GM12878 (cell line): ENCODE data around the gene SFXN2. TPM values are rescaled to one million over a fixed set of nuclear protein-coding genes. Genes with fewer than 3 reads are reported as not detected.

Experiments
- ATAC-seq: fragments of 200-7000 bp; cut with Tn5 transposase; 3 replicates; pipeline ENCODE4 v1.9.1; 2020; ENCODE audit warnings: mild to moderate bottlenecking, moderate library complexity
- BruUV-seq: library from RNA; stranded (reverse); fragments of 400-500 nt; replicated peaks from 2 replicates; lab custom pipeline; 2021; lab: Mats Ljungman, UMichigan
- CTCF ChIA-PET: fragments of 300-600 bp; sonication (Branson Sonifier 250); formaldehyde crosslinking; extraction: SDS; loops from one replicate; lab custom pipeline; 2021; ENCODE audit warnings: inconsistent platforms; lab: Yijun Ruan, JAX
- POLR2A ChIA-PET: fragments of 350-600 bp; formaldehyde crosslinking; extraction: SDS; loops from one replicate; lab custom pipeline; 2021; ENCODE audit warnings: inconsistent platforms; lab: Charles Lee
- RAD21 ChIA-PET: fragments of 300-600 bp; sonication (Branson Sonifier 250); formaldehyde crosslinking; loops from one replicate; lab custom pipeline; 2023; ENCODE audit warnings: antibody characterized with exemption; ENCODE audit not compliant: unreplicated experiment; lab: Charles Lee
- SMC1A ChIA-PET: fragments of 300-600 bp; sonication (Branson Sonifier 250); formaldehyde crosslinking; loops from one replicate; lab custom pipeline; 2023; ENCODE audit not compliant: unreplicated experiment, uncharacterized antibody; lab: Charles Lee
- DNase-seq: peaks from one replicate; pipeline ENCODE4 v3.0.0-alpha.2; 2011; ENCODE audit warnings: low read depth, low spot score
- FAIRE-seq: peaks from 3 replicates; lab custom pipeline; 2011; peaks lifted over from hg19 to GRCh38; lab: Jason Lieb, UNC
- H2AFZ ChIP-seq: 2 replicates; pipeline ENCODE4 v1.6.0; 2011; ENCODE audit warnings: low read depth, low read length, control low read depth; ENCODE audit not compliant: control insufficient read depth
- H3K27ac ChIP-seq: 2 replicates; pipeline ENCODE4 v1.5.1; 2011; ENCODE audit warnings: control low read depth; ENCODE audit not compliant: control insufficient read depth, insufficient read depth
- H3K27me3 ChIP-seq, 2 experiments: replicated peaks in 1 of 2; 2 replicates each; pipeline versions ENCODE4 v1.6.0 to v1.6.1; 2011; ENCODE audit warnings: low read length in 1 of 2; ENCODE audit not compliant: control insufficient read depth in 2 of 2, insufficient read depth in 2 of 2
- H3K36me3 ChIP-seq, 2 experiments: 2 replicates each; pipeline ENCODE4 v1.5.1; 2011; ENCODE audit warnings: low read length in 1 of 2; ENCODE audit not compliant: control insufficient read depth in 2 of 2, insufficient read depth in 2 of 2
- H3K4me1 ChIP-seq: 2 replicates; pipeline ENCODE4 v1.6.1; 2011; ENCODE audit warnings: mild to moderate bottlenecking, low read length, moderate library complexity, mixed read lengths; ENCODE audit not compliant: control insufficient read depth, insufficient read depth
- H3K4me2 ChIP-seq: 2 replicates; pipeline ENCODE4 v1.6.0; 2011; ENCODE audit warnings: control low read depth; ENCODE audit not compliant: control insufficient read depth, insufficient read depth
- H3K4me3 ChIP-seq: fragments of 200-600 bp; sonication (generic); 2 replicates; pipeline ENCODE4 v1.5.1; 2016
- H3K79me2 ChIP-seq: 2 replicates; pipeline ENCODE4 v1.6.0; 2011; ENCODE audit warnings: low read length; ENCODE audit not compliant: control insufficient read depth, insufficient read depth
- H3K9ac ChIP-seq: 2 replicates; pipeline ENCODE4 v1.8.0; 2011; ENCODE audit warnings: low read length, control low read depth, mixed read lengths; ENCODE audit not compliant: control insufficient read depth, insufficient read depth
- H3K9me3 ChIP-seq: replicated peaks from 3 replicates; pipeline ENCODE4 v1.5.1; 2011; ENCODE audit warnings: mild to moderate bottlenecking, low read length; ENCODE audit not compliant: control insufficient read depth, insufficient read depth
- H4K20me1 ChIP-seq: 2 replicates; pipeline ENCODE4 v1.6.0; 2011; ENCODE audit not compliant: control insufficient read depth, insufficient read depth
- CEBPB ChIP-seq, 2 experiments: fragments of 150-350 bp in 1 of 2; IDR thresholded peaks; 2 replicates each; pipeline ENCODE4 v1.6.1; 2012 to 2014; ENCODE audit warnings: low read depth in 2 of 2, low read length in 2 of 2, borderline replicate concordance in 1 of 2, inconsistent platforms in 1 of 2
- CREB1 ChIP-seq: IDR thresholded peaks from 2 replicates; pipeline ENCODE4 v1.6.1; 2012; ENCODE audit warnings: low read depth, mild to moderate bottlenecking, inconsistent platforms
- GATAD2B ChIP-seq: fragments of 450-650 bp; conservative IDR thresholded peaks from 2 replicates; pipeline ENCODE4 v1.6.1; 2017; ENCODE audit warnings: low read depth, mild to moderate bottlenecking, moderate library complexity
- IRF4 ChIP-seq: IDR thresholded peaks from 2 replicates; pipeline ENCODE4 v1.6.1; 2011; ENCODE audit warnings: low read depth, low read length
- NFXL1 ChIP-seq: fragments of 450-650 bp; IDR thresholded peaks from 2 replicates; pipeline ENCODE4 v1.6.1; 2017; ENCODE audit warnings: antibody characterized with exemption, mild to moderate bottlenecking, borderline replicate concordance
- ZNF24 ChIP-seq: fragments of 450-650 bp; IDR thresholded peaks from 2 replicates; pipeline ENCODE4 v1.6.1; 2017; ENCODE audit warnings: antibody characterized with exemption, mild to moderate bottlenecking
- WGBS: methylation state at CpG from one replicate; pipeline ENCODE4 v1.1.6; 2016; ENCODE audit warnings: low lambda C conversion rate; ENCODE audit not compliant: insufficient replicate concordance, insufficient coverage; ENCODE audit errors: missing lambda C conversion rate; 5-methylcytosine and 5-hydroxymethylcytosine counted together
- in situ Hi-C: fragments of 300-500 bp; cut with MboI; formaldehyde crosslinking; loops from 9 replicates; pipeline ENCODE4 v1.14.3; 2018; ENCODE audit warnings: mixed read lengths
- intact Hi-C: fragments of 100-400 bp; cut with micrococcal nuclease; formaldehyde crosslinking; loops from one replicate; pipeline ENCODE4 v1.14.2; 2022; ENCODE audit not compliant: unreplicated experiment
- polyA plus RNA-seq, 11 experiments: library from polyadenylated mRNA; depleted of rRNA in 4 of 11; unstranded in 6 of 11; stranded (reverse) in 5 of 11; fragments of >200 nt; fragmentation: Nextera tagmentation in 4 of 11; fragmentation: Illumina TruSeq in 1 of 11; extraction: Ambion mirVana in 4 of 11; extraction: Trizol in 1 of 11; gene quantifications; 1 replicate in 1 of 11; 2 replicates in 10 of 11; pipeline versions ENCODE4 v1.2.1 to v1.2.3, GENCODE V29; 2011 to 2016; ENCODE audit warnings: inconsistent platforms in 2 of 11, missing spikeins in 2 of 11, low read depth in 1 of 11
- total RNA-seq, 4 experiments: library from RNA; depleted of rRNA in 3 of 4; stranded (reverse); fragments of >200 nt in 3 of 4; fragmentation: Illumina TruSeq in 1 of 4; extraction: Trizol in 1 of 4; gene quantifications; 2 replicates each; pipeline versions ENCODE4 v1.2.1 to v1.2.3, GENCODE V29; 2013 to 2021
- TF ChIP-seq, protein P1 (sequence below): IDR thresholded peaks from 2 replicates; pipeline ENCODE4 v1.6.1; 2012; ENCODE audit warnings: low read length, inconsistent platforms
- TF ChIP-seq, protein P2 (sequence below): fragments of 450-650 bp; IDR thresholded peaks from 2 replicates; pipeline ENCODE4 v1.6.1; 2017; ENCODE audit warnings: mild to moderate bottlenecking, low read depth, inconsistent platforms; ENCODE audit not compliant: poor library complexity, severe bottlenecking

Gene SFXN2
- total and polyA plus RNA-seq, 10 of the 15 experiments (the other 5 are each of a cell fraction or from before 2014, with no cell fraction given), result 8.8 to 22.5 (median 18.5) TPM

DNA sequence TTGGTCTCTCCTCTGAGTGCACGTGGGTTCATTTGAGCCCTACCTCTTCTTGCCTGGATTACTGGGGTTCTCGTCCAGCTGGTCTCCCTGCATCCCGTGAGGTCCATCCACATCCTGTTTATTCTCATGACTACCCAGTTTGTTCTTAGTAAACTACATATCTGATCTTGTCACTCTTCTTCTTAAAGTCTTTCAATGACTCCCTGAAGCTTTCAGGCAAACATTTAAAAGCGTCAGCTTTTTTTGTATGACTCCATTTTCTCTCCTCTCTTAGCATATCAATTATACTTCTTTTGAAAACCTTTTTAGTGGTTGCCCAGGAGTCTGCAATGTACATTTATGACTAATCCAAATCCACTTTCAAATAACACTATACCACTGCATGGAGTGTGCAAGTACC lies 7.5 kb downstream of the SFXN2 start:
- Histone ChIP-seq H3K27me3 (no peaks in the 10 kb centered on the region), H3K36me3 (peaks cover 2% of the 10 kb centered on the region in 2 experiments; a peak in 3 of 4 replicates), H3K27ac (no peak overlapping the region), H3K9me3 (no peaks in the 10 kb centered on the region), H3K4me1 (no peaks in the 10 kb centered on the region), H3K4me3 (no peak overlapping the region), H4K20me1 (no peaks in the 10 kb centered on the region), H3K79me2 (peaks cover 11% of the 10 kb centered on the region), H2AFZ (no peak overlapping the region), H3K4me2 (no peak overlapping the region), H3K9ac (no peak overlapping the region)
- no TSS peak for BruUV-seq
- no peak for DNase-seq
- TF ChIP-seq, protein P1, sequence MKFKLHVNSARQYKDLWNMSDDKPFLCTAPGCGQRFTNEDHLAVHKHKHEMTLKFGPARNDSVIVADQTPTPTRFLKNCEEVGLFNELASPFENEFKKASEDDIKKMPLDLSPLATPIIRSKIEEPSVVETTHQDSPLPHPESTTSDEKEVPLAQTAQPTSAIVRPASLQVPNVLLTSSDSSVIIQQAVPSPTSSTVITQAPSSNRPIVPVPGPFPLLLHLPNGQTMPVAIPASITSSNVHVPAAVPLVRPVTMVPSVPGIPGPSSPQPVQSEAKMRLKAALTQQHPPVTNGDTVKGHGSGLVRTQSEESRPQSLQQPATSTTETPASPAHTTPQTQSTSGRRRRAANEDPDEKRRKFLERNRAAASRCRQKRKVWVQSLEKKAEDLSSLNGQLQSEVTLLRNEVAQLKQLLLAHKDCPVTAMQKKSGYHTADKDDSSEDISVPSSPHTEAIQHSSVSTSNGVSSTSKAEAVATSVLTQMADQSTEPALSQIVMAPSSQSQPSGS, result no peak
- TF ChIP-seq GATAD2B (no peak), CREB1 (no peak), CEBPB (IDR thresholded peaks at IDR 0.05; ENCODE audit: borderline replicate concordance in 1 of 2, low read depth in 2 of 2, low read length in 2 of 2) (no peak), ZNF24 (no peak), NFXL1 (no peak), IRF4 (no peak)
- TF ChIP-seq, protein P2, sequence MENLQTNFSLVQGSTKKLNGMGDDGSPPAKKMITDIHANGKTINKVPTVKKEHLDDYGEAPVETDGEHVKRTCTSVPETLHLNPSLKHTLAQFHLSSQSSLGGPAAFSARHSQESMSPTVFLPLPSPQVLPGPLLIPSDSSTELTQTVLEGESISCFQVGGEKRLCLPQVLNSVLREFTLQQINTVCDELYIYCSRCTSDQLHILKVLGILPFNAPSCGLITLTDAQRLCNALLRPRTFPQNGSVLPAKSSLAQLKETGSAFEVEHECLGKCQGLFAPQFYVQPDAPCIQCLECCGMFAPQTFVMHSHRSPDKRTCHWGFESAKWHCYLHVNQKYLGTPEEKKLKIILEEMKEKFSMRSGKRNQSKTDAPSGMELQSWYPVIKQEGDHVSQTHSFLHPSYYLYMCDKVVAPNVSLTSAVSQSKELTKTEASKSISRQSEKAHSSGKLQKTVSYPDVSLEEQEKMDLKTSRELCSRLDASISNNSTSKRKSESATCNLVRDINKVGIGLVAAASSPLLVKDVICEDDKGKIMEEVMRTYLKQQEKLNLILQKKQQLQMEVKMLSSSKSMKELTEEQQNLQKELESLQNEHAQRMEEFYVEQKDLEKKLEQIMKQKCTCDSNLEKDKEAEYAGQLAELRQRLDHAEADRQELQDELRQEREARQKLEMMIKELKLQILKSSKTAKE, result no peak
- ATAC-seq, result no peak
- ChIA-PET CTCF (interaction anchor here (1.1 to 1.8 kb wide), 3 partner anchors 8 to 41 kb away, joined by 3 to 11 read pairs (median 3); no protein-coding TSS in a partner anchor), SMC1A (interaction anchor here (1.0 to 3.5 kb wide), 6 partner anchors 10 to 71 kb away, joined by 3 to 15 read pairs (median 6); no protein-coding TSS in a partner anchor), RAD21 (interaction anchor here (1.0 kb wide), 1 partner anchor 48 kb away, joined by 4 read pairs; no protein-coding TSS in a partner anchor), POLR2A (interaction anchor here (1.3 kb wide), 1 partner anchor 9 kb away, joined by 7 read pairs; no protein-coding TSS in a partner anchor)
- intact Hi-C loops (loop anchor here (10.0 kb wide), 1 partner anchor 343 kb away; no protein-coding TSS in a partner anchor), in situ Hi-C loops (no loop called here)
- 80% methylated on average over 4 of the region's 4 CpGs for WGBS
- no peak for FAIRE-seq
